ENCODE results near the gene GNPTAB.

GRCh38 chr12:101773650-101774162, 57.1 kb downstream of the GNPTAB start:
- TF ChIP-seq TCF7L2 (IDR thresholded peaks at IDR 0.05; ENCODE audit: low read depth, low read length) (no peak), SOX6 (IDR thresholded peaks at IDR 0.05) (no peak), SOX6 (CRISPR knock-in tag; IDR thresholded peaks at IDR 0.05) (no peak), NFIC (IDR thresholded peaks at IDR 0.05; ENCODE audit: low read length) (no peak), SRSF9 (IDR thresholded peaks at IDR 0.05; ENCODE audit: borderline replicate concordance, insufficient read depth, low read depth, low read length, poor library complexity, severe bottlenecking) (no peak), KLF16 (CRISPR knock-in tag; IDR thresholded peaks at IDR 0.05) (no peak), ZNF512 (CRISPR knock-in tag; IDR thresholded peaks at IDR 0.05) (no peak), SMARCC2 (IDR thresholded peaks at IDR 0.05) (no peak), TFE3 (CRISPR knock-in tag; IDR thresholded peaks at IDR 0.05) (no peak)
